ENCODE measurements around the gene MAP1LC3B2. TPM values are rescaled to one million over a fixed set of nuclear protein-coding genes. Genes with fewer than 3 reads are reported as not detected.

The MAP1LC3B2 gene
- total RNA-seq, 1 donor from 2014 or later, result 1.9 TPM

GRCh38 chr12:116535241-116535640 is 23.9 kb upstream of the MAP1LC3B2 start:
- intact Hi-C loops (cut with DNase I), result loop anchor here (5.0 kb wide), 1 partner anchor 78 kb away; no protein-coding TSS in a partner anchor
- no peak for DNase-seq (ENCODE audit: low spot score)

GRCh38 chr12:116537101-116537904 is 21.9 kb upstream of the MAP1LC3B2 start:
- DNase-seq (ENCODE audit: low spot score), result no peak
- intact Hi-C loops (cut with DNase I), result loop anchor here (5.0 kb wide), 1 partner anchor 80 kb away; no protein-coding TSS in a partner anchor

- intact Hi-C loops (cut with DNase I), result loop anchor here (5.0 kb wide), 1 partner anchor 81 kb away; no protein-coding TSS in a partner anchor
- no peak for DNase-seq (ENCODE audit: low spot score)
Observed at GRCh38 chr12:116538076-116538591, 21.0 kb upstream of the MAP1LC3B2 start.

- DNase-seq (ENCODE audit: low spot score), result no peak
- intact Hi-C loops (cut with DNase I), result loop anchor here (5.0 kb wide), 1 partner anchor 81 kb away; no protein-coding TSS in a partner anchor
Observed at GRCh38 chr12:116538682-116539305, 20.4 kb upstream of the MAP1LC3B2 start.

- intact Hi-C loops (cut with DNase I), result loop anchor here (5.0 kb wide), 1 partner anchor 82 kb away; no protein-coding TSS in a partner anchor
- DNase-seq (ENCODE audit: low spot score), result no peak
Observed at GRCh38 chr12:116539361-116539771, 19.8 kb upstream of the MAP1LC3B2 start.

- intact Hi-C loops (cut with DNase I), result loop anchor here (5.0 kb wide), 1 partner anchor 83 kb away; no protein-coding TSS in a partner anchor
- DNase-seq (ENCODE audit: low spot score), result no peak
Observed at GRCh38 chr12:116539905-116540482, 19.2 kb upstream of the MAP1LC3B2 start.

- intact Hi-C loops (cut with DNase I), result no loop called here
Observed at GRCh38 chr12:116540622-116541152, 18.5 kb upstream of the MAP1LC3B2 start.

GRCh38 chr12:116541547-116542344 is 17.4 kb upstream of the MAP1LC3B2 start:
- DNase-seq (ENCODE audit: low spot score), result no peak
- intact Hi-C loops (cut with DNase I), result no loop called here

More at GRCh38 chr12:116540622-116541152, 18.5 kb upstream of the MAP1LC3B2 start:
- DNase-seq (ENCODE audit: low spot score), result no peak

GRCh38 chr12:116542345-116542956 is 16.7 kb upstream of the MAP1LC3B2 start:
- intact Hi-C loops (cut with DNase I), result no loop called here
- no peak for DNase-seq (ENCODE audit: low spot score)

GRCh38 chr12:116544656-116545055 is 14.5 kb upstream of the MAP1LC3B2 start:
- DNase-seq (ENCODE audit: low spot score), result no peak
- intact Hi-C loops (cut with DNase I), result no loop called here

- intact Hi-C loops (cut with DNase I), result no loop called here
- no peak for DNase-seq (ENCODE audit: low spot score)
Observed at GRCh38 chr12:116545144-116545543, 14.0 kb upstream of the MAP1LC3B2 start.

- intact Hi-C loops (cut with DNase I), result no loop called here
- no peak for DNase-seq (ENCODE audit: low spot score)
Observed at GRCh38 chr12:116545936-116546335, 13.2 kb upstream of the MAP1LC3B2 start.

GRCh38 chr12:116547955-116548501 is 11.2 kb upstream of the MAP1LC3B2 start:
- intact Hi-C loops (cut with DNase I), result no loop called here
- DNase-seq (ENCODE audit: low spot score), result no peak

- no peak for DNase-seq (ENCODE audit: low spot score)
- intact Hi-C loops (cut with DNase I), result no loop called here
Observed at GRCh38 chr12:116549993-116550392, 9.2 kb upstream of the MAP1LC3B2 start.

- DNase-seq (ENCODE audit: low spot score), result no peak
- intact Hi-C loops (cut with DNase I), result no loop called here
Observed at GRCh38 chr12:116551151-116551550, 8.0 kb upstream of the MAP1LC3B2 start.

GRCh38 chr12:116551619-116551951 is 7.6 kb upstream of the MAP1LC3B2 start:
- intact Hi-C loops (cut with DNase I), result no loop called here
- no peak for DNase-seq (ENCODE audit: low spot score)

GRCh38 chr12:116551952-116552772 is 7.0 kb upstream of the MAP1LC3B2 start:
- no peak for DNase-seq (ENCODE audit: low spot score)
- intact Hi-C loops (cut with DNase I), result no loop called here
